GM19395 (cell line): Measurements from ENCODE around the gene ATP23.

Experiments
- ATAC-seq: cut with Tn5 transposase; IDR thresholded peaks from one replicate; pipeline ENCODE4 v1.9.1; 2021; ENCODE audit warnings: mild to moderate bottlenecking, moderate library complexity; ENCODE audit not compliant: unreplicated experiment

Gene ATP23

DNA sequence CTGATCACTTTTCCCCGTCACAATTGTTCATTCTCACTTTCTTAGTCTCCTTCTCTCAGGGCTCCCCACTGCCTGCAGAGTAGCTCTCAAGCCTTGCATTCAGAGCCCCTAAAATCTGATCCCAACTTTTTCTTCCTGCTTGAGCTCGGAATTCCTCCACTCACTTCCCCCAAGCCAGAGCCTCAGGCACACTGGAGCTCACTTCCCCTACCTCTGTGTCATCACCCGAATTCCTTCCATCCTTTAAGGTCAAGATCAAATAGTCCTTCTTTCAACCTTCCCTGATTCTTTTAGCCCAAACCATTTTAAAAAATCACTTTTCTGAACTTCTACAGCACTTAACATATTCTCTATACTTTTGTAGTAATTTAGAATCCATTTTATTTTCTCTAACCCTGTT lies 34.1 kb upstream of the ATP23 start:
- no peak for ATAC-seq

DNA sequence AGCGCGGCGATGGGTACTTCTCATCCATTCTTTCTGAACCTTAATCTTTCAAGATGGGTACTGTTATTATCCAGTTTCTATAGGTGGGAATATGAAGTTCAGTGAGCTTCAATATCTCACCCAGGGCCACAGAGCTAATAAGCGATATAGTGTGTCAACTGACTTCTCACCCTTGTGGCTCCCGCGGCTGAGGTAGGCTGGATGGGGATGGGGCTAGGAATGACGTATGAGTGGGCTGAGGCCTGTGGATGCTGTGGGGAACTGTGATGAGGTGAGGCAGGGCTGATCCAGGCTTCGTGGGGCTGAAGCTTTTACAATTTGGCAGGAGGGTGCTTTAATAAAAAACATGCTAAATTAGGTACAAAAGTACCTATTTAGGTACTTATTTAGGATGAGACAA lies 32.9 kb upstream of the ATP23 start:
- ATAC-seq: no peak

DNA sequence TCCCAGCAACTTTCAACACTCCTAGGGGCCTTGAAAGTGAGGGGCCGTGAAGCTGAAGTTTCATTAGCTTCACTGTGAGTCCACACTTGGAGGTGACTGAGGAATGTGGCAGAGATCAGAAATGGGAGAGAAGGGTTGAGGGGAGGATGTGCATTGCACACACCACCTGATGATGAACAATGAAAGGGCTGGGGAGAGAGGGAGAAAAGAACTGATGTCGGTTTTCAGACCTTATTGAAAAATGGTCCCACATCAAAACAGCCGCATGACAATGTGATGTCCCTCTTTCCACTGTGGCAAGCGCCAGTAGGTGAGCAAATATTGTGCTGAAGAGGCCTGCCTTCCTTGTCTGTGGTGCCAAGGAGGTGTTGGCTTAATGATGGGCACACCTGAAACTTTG lies 32.3 kb upstream of the ATP23 start:
- no peak for ATAC-seq

DNA sequence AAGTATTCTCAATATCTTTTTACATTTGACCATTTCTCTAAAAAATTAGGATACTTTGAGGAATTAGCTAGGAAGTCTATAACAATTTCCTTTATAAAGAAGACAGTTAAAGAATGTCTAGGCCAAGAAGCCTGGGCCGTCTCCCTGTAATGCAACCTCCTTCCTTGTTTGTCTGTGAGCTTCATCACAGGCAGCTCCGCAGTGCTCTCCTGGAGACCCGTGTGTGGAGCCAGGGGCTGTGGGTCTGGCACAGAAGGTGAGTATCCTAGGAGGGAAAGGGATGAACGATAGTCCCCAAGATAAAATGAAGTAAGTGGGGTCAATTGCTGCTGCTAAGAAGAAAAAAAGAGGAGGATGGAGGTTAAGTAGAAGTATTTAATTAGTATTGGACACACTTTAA lies 31.8 kb upstream of the ATP23 start:
- ATAC-seq: no peak

DNA sequence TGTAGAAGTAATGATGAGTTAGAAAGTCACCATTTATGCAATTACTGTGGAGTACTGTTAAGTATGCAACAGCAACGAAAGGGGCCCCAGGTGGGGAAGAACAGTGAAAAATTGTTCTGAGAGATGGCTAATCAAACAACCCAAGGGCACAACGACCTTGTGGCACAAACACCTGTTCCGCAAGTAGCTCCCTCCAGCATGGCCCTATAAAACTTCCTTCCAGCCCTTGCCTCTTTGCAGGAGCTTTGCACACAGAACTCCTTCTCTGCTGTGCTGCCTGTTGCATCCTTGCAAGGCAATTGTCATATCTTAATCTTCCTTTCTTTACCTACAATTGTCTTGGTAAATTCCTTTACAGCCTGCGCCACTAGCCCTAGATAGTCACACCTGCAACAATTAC lies 23.2 kb upstream of the ATP23 start:
- no peak for ATAC-seq

DNA sequence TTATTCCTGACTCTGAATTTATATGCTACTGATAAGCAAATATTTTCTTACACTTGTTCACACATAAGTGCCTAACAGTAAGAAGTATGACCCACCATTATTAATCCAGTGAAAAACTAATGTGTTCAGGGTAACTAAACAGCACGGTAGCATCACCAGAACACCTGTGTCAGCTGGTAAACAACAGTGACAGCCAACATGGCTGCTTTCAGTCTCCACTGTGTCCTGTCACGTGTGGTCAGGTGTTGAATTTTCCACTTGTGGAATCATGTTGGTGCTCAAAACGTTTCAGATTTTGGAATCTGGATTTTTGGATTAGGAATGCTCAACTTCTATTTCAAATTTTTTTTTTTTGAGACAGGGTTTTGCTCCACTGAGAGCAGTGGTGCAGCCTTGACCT lies 14.3 kb upstream of the ATP23 start:
- ATAC-seq: no peak

DNA sequence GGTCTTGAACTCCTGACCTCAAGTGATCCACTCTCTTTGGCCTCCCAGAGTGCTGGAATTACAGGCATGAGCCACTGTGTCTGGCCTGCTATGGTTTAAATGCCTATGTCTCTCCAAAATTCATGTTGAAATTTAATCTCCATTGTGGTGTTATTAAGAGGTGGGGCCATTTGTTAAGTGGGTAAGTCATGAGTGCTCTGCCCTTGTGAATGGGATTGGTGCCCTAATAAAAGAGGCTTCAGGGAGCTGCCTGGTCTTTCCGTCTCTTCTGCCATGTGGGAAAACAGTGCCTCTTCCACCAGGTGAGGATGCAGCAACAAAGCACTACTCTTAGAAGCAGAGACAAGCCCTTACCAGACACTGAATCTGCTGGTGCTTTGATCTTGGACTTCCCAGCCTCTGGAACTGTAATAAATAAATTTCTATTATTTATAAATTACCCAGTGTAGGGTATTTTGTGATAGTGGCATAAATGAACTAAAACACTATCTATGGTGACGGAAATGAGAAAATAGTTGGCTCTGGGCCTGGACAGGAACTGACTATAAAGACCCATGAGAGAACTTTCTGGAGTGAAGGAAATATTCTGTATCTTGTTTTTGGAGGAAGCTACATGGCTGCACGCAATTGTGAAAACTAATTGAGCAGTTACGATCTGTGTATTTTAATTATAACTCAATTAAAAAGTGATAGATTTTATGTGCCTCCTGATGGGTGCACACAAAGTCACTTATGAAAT lies 12.1 kb upstream of the ATP23 start:
- no peak for ATAC-seq

DNA sequence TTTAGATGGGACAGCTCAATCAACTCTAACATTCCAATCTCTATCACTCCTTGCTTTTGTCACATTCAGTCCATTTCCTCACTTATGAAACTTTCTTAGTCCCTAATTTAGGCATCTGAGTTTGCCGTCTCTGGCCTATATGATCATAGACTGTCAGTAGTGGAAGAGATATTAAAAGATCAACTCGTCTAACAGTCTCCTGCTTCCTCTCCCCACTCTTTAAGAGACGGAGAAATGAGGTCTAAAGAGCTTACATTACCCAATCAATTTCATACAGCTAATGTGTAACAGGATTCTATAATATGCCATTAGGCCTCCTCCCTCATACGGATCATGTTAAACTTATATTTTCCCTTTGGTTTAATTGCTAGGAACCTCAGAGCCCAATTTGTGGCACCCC lies 6.5 kb upstream of the ATP23 start:
- ATAC-seq: no peak

DNA sequence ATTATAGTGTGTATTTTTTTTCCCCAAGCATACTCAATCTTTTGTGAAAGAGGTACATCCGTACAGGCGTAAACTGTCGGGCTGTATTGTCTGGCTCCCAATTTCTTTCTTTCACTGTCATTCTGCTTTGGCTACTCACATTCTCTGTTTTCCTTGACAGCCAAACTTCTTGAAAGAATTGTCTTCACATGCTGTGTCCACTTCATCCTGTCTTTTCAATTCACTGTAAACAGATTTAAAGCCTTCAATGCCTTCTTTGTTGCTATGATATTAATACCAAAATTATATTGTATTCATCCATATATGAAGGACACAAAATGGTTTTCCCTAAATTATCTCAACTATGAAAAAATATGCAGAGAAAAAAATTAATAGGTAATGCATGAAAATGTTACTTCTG lies 6.0 kb upstream of the ATP23 start:
- ATAC-seq: no peak

DNA sequence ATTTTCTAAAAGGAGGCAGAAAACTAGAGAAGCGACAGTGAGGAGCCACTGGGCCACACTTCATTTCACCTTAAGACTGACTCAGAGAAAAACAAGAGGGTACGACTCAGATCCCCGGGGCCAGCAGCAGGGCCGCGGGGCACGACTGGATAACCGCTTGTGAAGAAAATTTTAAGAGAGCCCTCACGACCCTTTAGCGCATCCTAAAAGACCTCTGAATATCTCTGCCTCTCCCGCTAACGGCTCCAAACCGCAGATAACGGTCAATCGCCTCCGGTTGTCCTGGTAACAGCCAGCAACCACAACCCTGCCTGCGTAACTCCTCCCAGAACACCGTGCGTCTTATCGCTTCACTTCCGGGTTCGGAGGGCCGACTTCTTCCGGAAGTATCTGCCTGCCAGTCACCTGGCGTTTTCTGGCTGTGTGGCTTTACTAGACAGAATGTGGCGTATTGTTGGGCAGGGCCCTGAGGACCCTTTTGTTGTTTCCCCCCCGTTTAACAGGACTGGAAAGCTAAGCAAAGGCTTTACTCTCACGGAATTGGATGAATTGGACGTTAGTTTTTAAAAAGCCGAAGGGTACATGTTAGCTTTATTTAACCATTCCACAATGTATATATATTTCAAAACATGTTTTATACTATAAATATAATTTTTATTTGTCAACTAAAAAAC lies 5.4 kb upstream of the ATP23 start:
- peak; percentile 97 for ATAC-seq

DNA sequence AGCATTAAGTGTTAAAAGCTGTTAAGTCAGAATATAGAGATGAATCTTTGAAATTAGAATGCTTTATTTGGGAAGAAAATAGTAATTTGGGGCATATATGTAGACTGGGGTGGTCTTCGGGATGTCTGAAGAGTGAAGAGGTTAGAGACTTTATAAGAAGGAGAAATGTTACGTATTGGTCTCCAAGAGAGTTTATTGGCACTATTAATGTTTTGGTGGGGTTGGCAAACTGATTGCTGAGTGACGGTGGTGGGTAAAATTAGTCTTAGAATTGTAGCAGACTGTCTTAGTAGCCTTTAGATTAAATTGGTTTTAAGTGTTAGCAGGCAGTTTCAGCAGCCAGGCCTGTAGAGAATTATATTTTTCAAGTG lies 4.9 kb upstream of the ATP23 start:
- ATAC-seq: no peak

DNA sequence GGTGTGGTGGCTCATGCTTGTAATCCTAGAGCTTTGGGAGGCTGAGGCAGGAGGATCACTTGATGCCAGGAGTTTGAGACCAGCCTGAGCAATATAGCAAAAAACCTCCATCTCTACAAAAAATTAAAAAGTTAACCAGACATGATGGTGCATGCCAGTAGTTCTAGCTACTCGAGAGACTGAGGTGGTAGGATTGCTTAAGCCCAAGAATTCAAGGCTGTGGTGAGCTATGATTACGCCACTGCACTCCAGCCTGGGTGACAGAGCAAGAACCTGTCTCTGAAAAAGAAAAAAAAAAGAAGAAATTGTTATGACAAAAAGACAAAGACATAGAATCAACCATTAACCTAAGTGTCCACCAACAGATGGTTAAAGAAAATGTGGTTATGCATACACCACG lies 2.1 kb upstream of the ATP23 start:
- no peak for ATAC-seq

DNA sequence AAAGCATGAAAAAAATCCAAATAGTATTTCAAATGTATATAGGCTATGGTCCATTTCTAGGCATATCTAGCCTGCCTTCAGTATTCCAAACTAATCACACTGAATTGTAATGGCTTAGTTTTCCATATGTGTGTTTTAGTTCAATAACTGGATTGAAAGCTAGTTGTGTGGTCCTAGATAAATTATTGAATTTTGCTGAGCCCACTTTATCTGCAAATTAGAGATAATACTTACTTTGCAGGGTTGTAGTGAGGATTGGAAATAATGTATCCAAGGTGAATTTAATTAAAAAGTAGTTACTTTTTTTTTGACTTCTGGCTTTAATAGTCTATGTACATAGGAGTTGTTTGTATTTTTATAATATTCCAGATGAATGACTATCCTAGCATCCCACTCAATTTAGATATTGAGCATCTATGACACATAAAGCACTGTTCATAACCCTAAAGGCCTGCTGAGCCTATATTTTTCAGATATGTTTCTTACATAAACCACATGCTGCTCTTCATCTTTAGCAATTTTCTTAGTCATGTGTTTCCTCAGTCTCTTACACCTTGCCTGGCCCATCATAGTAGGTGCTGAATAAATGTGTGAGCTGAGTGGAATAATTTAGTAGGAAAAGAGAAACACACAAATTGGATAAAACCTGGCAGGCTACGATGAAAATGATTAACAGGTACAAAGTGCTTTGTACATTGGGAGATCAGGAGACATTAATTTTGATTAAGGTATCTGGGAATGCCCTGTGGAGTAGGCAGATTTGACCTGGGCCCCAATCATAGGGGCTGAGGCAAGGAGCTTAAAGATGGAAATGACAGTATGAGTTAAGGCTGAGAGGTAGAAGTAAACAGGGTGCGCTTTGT lies 1.1 kb upstream of the ATP23 start:
- ATAC-seq: no peak

DNA sequence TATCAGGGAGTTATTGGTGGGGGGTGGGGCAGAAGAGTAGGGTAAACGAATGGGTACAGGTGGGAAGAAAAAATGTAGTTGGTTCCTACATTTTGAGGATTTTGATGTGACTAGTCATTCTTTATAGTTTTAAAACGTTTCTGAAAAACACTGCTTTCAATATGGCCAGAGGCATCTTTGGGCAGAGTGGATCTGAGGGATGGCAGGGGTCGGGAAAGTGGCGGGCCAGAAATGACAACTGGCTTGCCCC lies 527 bp upstream of the ATP23 start:
- ATAC-seq: no peak

DNA sequence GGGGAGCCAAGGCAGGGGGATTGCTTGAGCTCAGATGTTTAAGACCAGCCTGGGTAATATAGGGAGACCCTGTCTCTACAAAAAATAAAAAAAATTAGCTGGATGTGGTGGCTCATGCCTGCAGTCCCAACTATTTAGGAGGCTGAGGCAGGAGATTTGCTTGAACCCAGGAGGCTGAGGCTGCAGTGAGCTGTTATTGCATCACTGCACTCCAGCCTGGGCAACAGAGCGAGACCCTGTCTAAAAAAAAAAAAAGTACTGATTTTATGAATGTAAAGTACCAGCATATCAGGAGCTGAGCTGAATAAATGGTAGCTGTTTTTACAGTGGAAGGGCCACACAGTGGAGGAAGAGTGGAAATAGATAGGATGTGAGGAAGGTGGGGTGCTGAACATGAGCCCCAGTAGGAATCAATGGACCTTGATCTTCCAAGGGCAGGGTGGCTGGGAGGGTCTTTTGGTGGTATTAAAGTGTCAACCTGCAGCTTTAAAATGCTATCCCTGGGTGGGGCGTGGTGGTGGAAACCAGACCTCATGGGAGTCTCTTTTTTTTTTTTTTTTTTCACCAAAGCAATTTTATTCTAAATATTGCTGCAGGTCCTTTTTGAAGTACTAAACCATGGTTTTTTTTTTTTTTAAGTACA lies 2.2 kb downstream of the ATP23 start:
- ATAC-seq: no peak

DNA sequence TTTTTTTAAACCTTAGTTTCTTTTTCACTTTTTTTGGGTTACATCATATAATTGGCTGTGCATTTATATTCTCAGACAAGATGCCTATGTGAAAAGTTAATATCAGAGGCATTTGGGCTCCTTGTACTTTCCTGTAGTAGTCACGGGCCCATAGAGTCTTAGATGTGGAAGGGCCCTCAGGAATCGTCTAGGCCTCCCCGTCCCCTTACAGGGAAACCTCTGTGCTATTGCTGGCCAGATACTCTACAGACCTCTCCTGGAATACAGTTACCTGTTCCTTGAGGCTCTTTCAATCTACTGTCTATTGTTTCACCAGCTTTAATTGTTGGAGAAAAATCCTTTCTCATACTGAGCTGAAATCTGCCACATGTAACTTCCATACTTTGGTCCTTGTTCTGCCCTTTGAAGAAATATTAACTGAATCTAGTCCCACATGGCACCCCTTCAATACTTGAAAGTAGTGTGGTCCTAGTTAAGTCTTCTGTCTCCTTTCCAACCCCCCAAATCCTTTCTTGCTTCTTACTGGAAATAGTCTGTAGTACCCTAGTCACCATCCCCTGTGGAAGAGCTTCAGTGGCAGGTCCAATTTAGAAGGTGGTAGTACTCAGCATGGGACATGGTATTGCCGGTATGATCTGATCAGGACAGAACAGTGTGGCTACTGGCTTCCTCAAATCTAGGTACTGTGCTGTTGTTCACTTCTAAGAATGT lies 3.1 kb downstream of the ATP23 start:
- ATAC-seq: no peak

DNA sequence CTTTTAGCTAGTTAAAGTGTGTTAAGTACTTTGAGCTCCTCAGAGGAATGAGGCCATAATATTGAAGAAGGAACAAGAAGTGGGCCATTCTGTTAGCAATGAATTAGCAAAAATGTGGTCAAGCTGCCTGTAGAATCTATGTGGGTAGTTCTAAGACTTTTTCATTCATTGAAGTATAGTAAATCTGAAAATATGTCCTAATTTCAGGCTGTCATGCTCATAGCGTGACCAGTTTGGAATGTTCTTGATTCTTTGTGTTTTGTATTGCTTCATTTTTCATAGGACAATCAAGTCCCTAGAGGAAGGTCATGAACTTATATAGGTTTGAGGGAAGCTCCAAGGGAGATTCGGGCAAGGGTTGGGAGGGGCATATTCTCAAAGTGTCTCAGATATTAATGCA lies 11.4 kb downstream of the ATP23 start:
- no peak for ATAC-seq

DNA sequence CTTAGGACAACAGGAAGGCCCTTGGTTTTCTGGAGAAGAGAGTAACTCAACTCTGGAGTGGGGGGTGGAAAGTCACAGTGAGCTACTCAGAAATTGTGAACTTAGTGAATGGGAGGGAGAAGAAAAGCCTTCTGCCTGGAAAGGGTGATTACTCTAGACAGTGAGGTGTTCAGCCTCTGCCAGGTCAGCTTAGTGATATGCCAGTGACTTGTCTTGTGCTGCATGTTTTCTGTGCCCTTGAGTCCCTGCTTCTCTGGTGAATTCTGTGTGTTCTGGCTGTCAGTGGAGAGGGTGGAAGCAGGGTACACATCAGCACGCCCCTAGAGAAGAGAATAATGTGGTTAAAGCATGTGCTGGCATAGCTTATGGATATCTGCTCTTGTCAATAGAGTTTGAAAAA lies 13.4 kb downstream of the ATP23 start:
- ATAC-seq: no peak

DNA sequence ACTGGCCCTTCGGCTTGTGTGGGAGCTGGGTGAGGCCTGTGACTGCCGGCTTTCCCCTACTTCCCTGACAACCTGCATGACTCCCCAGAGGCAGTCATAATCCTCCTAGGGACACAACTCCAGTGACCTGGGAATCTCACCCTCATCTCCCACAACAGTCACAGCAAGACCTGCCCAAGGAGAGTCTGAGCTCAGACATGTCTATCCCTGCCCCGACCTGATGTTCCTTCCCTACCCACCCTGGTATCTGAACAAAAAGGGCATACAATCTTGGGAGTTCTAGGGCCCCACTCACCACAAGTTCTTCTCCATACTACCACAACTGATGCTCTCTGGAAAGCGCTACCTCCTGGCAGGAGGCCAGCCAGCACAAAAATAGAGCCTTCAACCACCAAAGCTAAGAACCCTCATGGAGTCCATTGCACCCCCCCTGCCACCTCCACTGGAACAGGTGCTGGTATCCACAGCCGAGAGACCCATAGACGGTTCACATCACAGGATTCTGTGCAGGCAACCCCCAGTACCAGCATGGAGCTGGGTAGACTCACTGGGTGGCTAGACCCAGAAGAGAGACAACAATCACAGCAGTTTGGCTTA lies 16.8 kb downstream of the ATP23 start:
- ATAC-seq: no peak

DNA sequence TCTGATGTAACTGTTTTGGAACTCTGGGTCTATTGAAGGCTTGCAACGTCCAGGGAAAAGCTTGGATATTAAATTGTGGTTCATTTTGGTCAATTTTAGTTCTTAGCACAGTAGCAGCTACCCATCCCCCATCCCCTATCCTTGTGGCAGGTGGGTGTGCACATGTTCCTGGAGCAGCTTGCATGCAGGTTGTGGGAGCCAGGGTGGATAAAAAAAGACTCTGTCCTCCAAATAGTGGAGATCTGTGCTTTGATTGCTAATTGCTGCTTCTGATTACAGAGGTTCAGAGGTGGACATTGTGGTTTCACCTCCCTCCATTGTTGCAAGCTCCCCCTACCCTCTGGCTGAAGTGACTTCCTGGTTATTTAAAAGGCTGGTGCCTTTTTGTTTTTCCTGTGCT lies 23.1 kb downstream of the ATP23 start:
- ATAC-seq: no peak

DNA sequence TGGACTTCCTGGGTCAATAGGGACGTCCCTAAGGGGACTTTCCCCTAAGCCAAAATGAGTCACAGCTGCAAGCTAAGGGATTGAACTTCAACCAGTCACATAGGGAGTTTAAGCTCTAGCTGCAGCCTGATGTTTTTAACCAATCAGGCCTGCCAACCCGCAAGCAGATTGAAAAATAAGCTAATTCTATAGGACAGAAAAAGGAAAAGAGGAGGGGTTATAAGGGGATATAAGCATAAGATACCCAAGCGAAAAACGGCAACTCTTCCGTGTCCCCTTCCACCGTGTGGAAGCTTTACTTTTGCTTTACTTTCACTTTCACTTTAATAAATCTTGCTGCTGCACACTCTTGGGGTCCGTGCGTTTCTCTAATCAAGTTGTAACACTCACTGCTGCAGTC lies 24.4 kb downstream of the ATP23 start:
- no peak for ATAC-seq
